SK-N-SH (cell line): ENCODE results near the gene ASZ1. TPM values are rescaled to one million over a fixed set of nuclear protein-coding genes. Genes with fewer than 3 reads are reported as not detected.

ENCODE experiments used
- CTCF ChIA-PET: fragments of 300-600, 350-600 bp; formaldehyde crosslinking; extraction: SDS; loops from one replicate; lab custom pipeline; 2021; lab: Yijun Ruan, JAX
- POLR2A ChIA-PET: fragments of 350-600 bp; sonication (Branson Sonifier 250); formaldehyde crosslinking; extraction: SDS; loops from one replicate; lab custom pipeline; 2020; ENCODE audit warnings: antibody characterized with exemption, inconsistent platforms; lab: Yijun Ruan, JAX
- DNase-seq: peaks from one replicate; pipeline ENCODE4 v3.0.0; 2012
- H2AFZ ChIP-seq: fragments of 200-600 bp; sonication (generic); 2 replicates; pipeline ENCODE4 v1.8.1; 2016; ENCODE audit warnings: antibody characterized with exemption, mild to moderate bottlenecking, low read depth
- H3F3A ChIP-seq: fragments of 200-600 bp; sonication (generic); replicated peaks from 2 replicates; pipeline ENCODE3; 2016; ENCODE audit warnings: antibody characterized with exemption, mild to moderate bottlenecking; ENCODE audit not compliant: insufficient read depth
- H3K27ac ChIP-seq, 2 experiments: fragments of 200-500 bp in 1 of 2; fragments of 200-600 bp in 1 of 2; sonication (Bioruptor generic) in 1 of 2; sonication (generic), shearing (Covaris generic) in 1 of 2; 2 replicates each; pipeline versions ENCODE4 v1.5.1 to v1.6.1; 2014 to 2016; ENCODE audit warnings: low read depth in 2 of 2, inconsistent platforms in 1 of 2, low read length in 1 of 2, mild to moderate bottlenecking in 1 of 2, mixed read lengths in 1 of 2
- H3K27me3 ChIP-seq: fragments of 200-600 bp; sonication (generic), shearing (Covaris generic); 2 replicates; pipeline ENCODE4 v1.6.1; 2016; ENCODE audit warnings: mixed run types; ENCODE audit not compliant: insufficient read depth
- H3K36me3 ChIP-seq, 2 experiments: fragments of 200-500 bp in 1 of 2; fragments of 200-600 bp in 1 of 2; sonication (Bioruptor generic) in 1 of 2; sonication (generic) in 1 of 2; replicated peaks in 1 of 2; 2 replicates each; pipeline versions ENCODE3 to v1.5.1; 2014 to 2016; ENCODE audit warnings: low read length in 1 of 2, mild to moderate bottlenecking in 1 of 2; ENCODE audit not compliant: insufficient read depth in 2 of 2, control insufficient read depth in 1 of 2
- H3K4me1 ChIP-seq, 2 experiments: fragments of 200-500 bp in 1 of 2; fragments of 200-600 bp in 1 of 2; sonication (Bioruptor generic) in 1 of 2; sonication (generic), shearing (Covaris generic) in 1 of 2; 2 replicates each; pipeline versions ENCODE4 v1.5.1 to v1.6.1; 2014 to 2016; ENCODE audit warnings: low read depth in 1 of 2, low read length in 1 of 2, mixed run types in 1 of 2; ENCODE audit not compliant: insufficient read depth in 2 of 2, control insufficient read depth in 1 of 2
- H3K4me2 ChIP-seq: fragments of 200-600 bp; sonication (generic), shearing (Covaris generic); 2 replicates; pipeline ENCODE4 v1.6.1; 2017; ENCODE audit warnings: mixed run types
- H3K4me3 ChIP-seq, 2 experiments: fragments of 200-500 bp in 1 of 2; fragments of 200-600 bp in 1 of 2; sonication (Bioruptor generic) in 1 of 2; sonication (generic), shearing (Covaris generic) in 1 of 2; 2 replicates each; pipeline versions ENCODE4 v1.5.1 to v1.8.1; 2014 to 2016; ENCODE audit warnings: low read depth in 2 of 2, inconsistent platforms in 1 of 2, low read length in 1 of 2, mild to moderate bottlenecking in 1 of 2, mixed read lengths in 1 of 2, moderate library complexity in 1 of 2
- H3K79me2 ChIP-seq: fragments of 200-600 bp; sonication (generic); 2 replicates; pipeline ENCODE4 v1.8.1; 2017; ENCODE audit warnings: mild to moderate bottlenecking; ENCODE audit not compliant: insufficient read depth
- H3K9ac ChIP-seq: fragments of 200-600 bp; sonication (generic); 2 replicates; pipeline ENCODE4 v1.6.1; 2017; ENCODE audit warnings: mixed run types
- H3K9me2 ChIP-seq: fragments of 200-600 bp; sonication (generic); 2 replicates; pipeline ENCODE4 v1.6.1; 2017; ENCODE audit warnings: mixed run types
- H3K9me3 ChIP-seq: fragments of 200-600 bp; sonication (generic); 2 replicates; pipeline ENCODE4 v1.6.1; 2017; ENCODE audit warnings: mixed run types, mild to moderate bottlenecking, moderate library complexity
- H4K20me1 ChIP-seq: fragments of 200-600 bp; sonication (generic); 2 replicates; pipeline ENCODE4 v1.6.1; 2017; ENCODE audit warnings: mild to moderate bottlenecking, mixed run types; ENCODE audit not compliant: insufficient read depth
- FOSL2 ChIP-seq: IDR thresholded peaks from 2 replicates; pipeline ENCODE4 v1.4.0; 2012; ENCODE audit warnings: low read depth, mild to moderate bottlenecking, moderate library complexity, borderline replicate concordance
- FOXJ3 ChIP-seq: sonication (generic); formaldehyde crosslinking; IDR thresholded peaks from 2 replicates; pipeline ENCODE4 v1.5.1; 2020; ENCODE audit warnings: mild to moderate bottlenecking, missing genetic modification reagents
- FOXM1 ChIP-seq: IDR thresholded peaks from 2 replicates; pipeline ENCODE4 v1.4.0; 2012; ENCODE audit warnings: low read depth, mild to moderate bottlenecking
- GABPA ChIP-seq: IDR thresholded peaks from 2 replicates; pipeline ENCODE4 v1.4.0; 2012; ENCODE audit warnings: low read depth, mild to moderate bottlenecking
- JUND ChIP-seq: IDR thresholded peaks from 2 replicates; pipeline ENCODE4 v1.4.0; 2012
- MXI1 ChIP-seq: IDR thresholded peaks from 2 replicates; pipeline ENCODE4 v1.6.1; 2012; ENCODE audit warnings: mild to moderate bottlenecking, low read depth, low read length, improper control_type of control experiment
- NFIC ChIP-seq: IDR thresholded peaks from 2 replicates; pipeline ENCODE4 v1.4.0; 2012; ENCODE audit warnings: borderline replicate concordance
- NRF1 ChIP-seq: IDR thresholded peaks from 2 replicates; pipeline ENCODE4 v1.6.1; 2012; ENCODE audit warnings: low read depth, mild to moderate bottlenecking, low read length
- RCOR1 ChIP-seq: fragments of 150-350 bp; IDR thresholded peaks from 2 replicates; pipeline ENCODE4 v1.6.1; 2017; ENCODE audit warnings: antibody characterized with exemption, low read length
- RFX5 ChIP-seq: IDR thresholded peaks from 2 replicates; pipeline ENCODE4 v1.6.1; 2012; ENCODE audit warnings: mild to moderate bottlenecking, improper control_type of control experiment, low read length
- SIN3A ChIP-seq: IDR thresholded peaks from 2 replicates; pipeline ENCODE4 v1.6.1; 2012; ENCODE audit warnings: low read depth, mild to moderate bottlenecking, low read length, moderate library complexity, borderline replicate concordance
- TAF1 ChIP-seq: IDR thresholded peaks from 2 replicates; pipeline ENCODE4 v1.6.1; 2012; ENCODE audit warnings: low read depth, mild to moderate bottlenecking, low read length, moderate library complexity, borderline replicate concordance
- TCF12 ChIP-seq: IDR thresholded peaks from 2 replicates; pipeline ENCODE4 v1.4.0; 2012
- TEAD4 ChIP-seq: IDR thresholded peaks from 2 replicates; pipeline ENCODE4 v1.4.0; 2012; ENCODE audit warnings: mild to moderate bottlenecking, borderline replicate concordance; ENCODE audit not compliant: insufficient read depth
- WGBS: methylation state at CpG from one replicate; pipeline ENCODE4 v1.1.6; 2017; ENCODE audit warnings: low lambda C conversion rate; 5-methylcytosine and 5-hydroxymethylcytosine counted together
- polyA plus RNA-seq, 3 experiments: library from polyadenylated mRNA; depleted of rRNA; stranded (reverse); fragments of >200 nt; gene quantifications; 2 replicates each; pipeline ENCODE4 v1.2.3, GENCODE V29; 2012
- TF ChIP-seq, protein P1 (sequence below): fragments of 200-600 bp; sonication (generic); IDR thresholded peaks from 2 replicates; pipeline ENCODE4 v1.6.1; 2017; ENCODE audit warnings: antibody characterized with exemption, mild to moderate bottlenecking, moderate library complexity
- TF ChIP-seq, protein P2 (sequence below): IDR thresholded peaks from 2 replicates; pipeline ENCODE4 v1.4.0; 2012; ENCODE audit warnings: low read depth
- TF ChIP-seq, protein P3 (sequence below): IDR thresholded peaks from 2 replicates; pipeline ENCODE4 v1.6.1; 2012; ENCODE audit warnings: mild to moderate bottlenecking, low read depth, low read length, moderate library complexity
- TF ChIP-seq, protein P4 (sequence below): IDR thresholded peaks from 2 replicates; pipeline ENCODE4 v1.4.0; 2012; ENCODE audit warnings: low read depth, borderline replicate concordance
- TF ChIP-seq, protein P5 (sequence below): IDR thresholded peaks from 2 replicates; pipeline ENCODE4 v1.4.0; 2012; ENCODE audit warnings: low read depth, borderline replicate concordance

The ASZ1 gene
- polyA plus RNA-seq, 1 of the 3 experiments (the other 2 are of a cell fraction) = not detected

DNA sequence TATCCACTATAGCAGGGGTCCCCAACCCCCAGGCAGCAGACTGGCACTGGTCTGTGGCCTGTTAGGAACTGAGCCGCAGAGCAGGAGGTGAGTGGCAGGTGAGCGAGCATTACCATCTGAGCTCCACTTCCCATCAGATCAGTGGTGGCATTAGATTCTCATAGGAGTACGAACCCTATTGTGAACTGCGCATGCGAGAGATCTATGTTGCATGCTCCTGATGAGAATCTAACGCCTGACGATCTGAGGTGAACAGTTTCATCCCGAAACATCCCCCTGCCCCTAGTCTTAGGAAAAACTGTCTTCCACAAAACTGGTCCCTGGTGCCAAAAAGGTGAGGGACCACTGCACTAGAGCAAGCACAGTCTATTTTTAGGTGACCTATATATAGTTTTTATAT, 23.6 kb downstream of the ASZ1 start:
- no peak for DNase-seq
- Histone ChIP-seq H3K4me2 (no peak overlapping the region), H3F3A (no peaks in the 10 kb centered on the region), H3K4me1 (no peaks in the 10 kb centered on the region), H3K9ac (no peak overlapping the region), H3K27me3 (peaks cover 22% of the 10 kb centered on the region), H4K20me1 (no peaks in the 10 kb centered on the region), H3K36me3 (no peaks in the 10 kb centered on the region), H3K4me3 (no peak overlapping the region), H2AFZ (no peak overlapping the region), H3K9me2 (no peaks in the 10 kb centered on the region), H3K9me3 (no peaks in the 10 kb centered on the region), H3K27ac (no peak overlapping the region), H3K79me2 (no peaks in the 10 kb centered on the region)
- ChIA-PET POLR2A (no interaction called here), CTCF (no interaction called here)
- WGBS = 29% methylated on average over 8 of the region's 8 CpGs
- TF ChIP-seq JUND = no peak
- TF ChIP-seq, protein P1, sequence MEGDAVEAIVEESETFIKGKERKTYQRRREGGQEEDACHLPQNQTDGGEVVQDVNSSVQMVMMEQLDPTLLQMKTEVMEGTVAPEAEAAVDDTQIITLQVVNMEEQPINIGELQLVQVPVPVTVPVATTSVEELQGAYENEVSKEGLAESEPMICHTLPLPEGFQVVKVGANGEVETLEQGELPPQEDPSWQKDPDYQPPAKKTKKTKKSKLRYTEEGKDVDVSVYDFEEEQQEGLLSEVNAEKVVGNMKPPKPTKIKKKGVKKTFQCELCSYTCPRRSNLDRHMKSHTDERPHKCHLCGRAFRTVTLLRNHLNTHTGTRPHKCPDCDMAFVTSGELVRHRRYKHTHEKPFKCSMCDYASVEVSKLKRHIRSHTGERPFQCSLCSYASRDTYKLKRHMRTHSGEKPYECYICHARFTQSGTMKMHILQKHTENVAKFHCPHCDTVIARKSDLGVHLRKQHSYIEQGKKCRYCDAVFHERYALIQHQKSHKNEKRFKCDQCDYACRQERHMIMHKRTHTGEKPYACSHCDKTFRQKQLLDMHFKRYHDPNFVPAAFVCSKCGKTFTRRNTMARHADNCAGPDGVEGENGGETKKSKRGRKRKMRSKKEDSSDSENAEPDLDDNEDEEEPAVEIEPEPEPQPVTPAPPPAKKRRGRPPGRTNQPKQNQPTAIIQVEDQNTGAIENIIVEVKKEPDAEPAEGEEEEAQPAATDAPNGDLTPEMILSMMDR = no peak
- no peak for TF ChIP-seq TCF12
- no peak for TF ChIP-seq FOSL2
- TF ChIP-seq TAF1 = no peak
- no peak for TF ChIP-seq RCOR1
- TF ChIP-seq, protein P2, sequence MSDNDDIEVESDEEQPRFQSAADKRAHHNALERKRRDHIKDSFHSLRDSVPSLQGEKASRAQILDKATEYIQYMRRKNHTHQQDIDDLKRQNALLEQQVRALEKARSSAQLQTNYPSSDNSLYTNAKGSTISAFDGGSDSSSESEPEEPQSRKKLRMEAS = no peak
- TF ChIP-seq, protein P3, sequence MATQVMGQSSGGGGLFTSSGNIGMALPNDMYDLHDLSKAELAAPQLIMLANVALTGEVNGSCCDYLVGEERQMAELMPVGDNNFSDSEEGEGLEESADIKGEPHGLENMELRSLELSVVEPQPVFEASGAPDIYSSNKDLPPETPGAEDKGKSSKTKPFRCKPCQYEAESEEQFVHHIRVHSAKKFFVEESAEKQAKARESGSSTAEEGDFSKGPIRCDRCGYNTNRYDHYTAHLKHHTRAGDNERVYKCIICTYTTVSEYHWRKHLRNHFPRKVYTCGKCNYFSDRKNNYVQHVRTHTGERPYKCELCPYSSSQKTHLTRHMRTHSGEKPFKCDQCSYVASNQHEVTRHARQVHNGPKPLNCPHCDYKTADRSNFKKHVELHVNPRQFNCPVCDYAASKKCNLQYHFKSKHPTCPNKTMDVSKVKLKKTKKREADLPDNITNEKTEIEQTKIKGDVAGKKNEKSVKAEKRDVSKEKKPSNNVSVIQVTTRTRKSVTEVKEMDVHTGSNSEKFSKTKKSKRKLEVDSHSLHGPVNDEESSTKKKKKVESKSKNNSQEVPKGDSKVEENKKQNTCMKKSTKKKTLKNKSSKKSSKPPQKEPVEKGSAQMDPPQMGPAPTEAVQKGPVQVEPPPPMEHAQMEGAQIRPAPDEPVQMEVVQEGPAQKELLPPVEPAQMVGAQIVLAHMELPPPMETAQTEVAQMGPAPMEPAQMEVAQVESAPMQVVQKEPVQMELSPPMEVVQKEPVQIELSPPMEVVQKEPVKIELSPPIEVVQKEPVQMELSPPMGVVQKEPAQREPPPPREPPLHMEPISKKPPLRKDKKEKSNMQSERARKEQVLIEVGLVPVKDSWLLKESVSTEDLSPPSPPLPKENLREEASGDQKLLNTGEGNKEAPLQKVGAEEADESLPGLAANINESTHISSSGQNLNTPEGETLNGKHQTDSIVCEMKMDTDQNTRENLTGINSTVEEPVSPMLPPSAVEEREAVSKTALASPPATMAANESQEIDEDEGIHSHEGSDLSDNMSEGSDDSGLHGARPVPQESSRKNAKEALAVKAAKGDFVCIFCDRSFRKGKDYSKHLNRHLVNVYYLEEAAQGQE = no peak
- TF ChIP-seq NFIC = no peak

DNA sequence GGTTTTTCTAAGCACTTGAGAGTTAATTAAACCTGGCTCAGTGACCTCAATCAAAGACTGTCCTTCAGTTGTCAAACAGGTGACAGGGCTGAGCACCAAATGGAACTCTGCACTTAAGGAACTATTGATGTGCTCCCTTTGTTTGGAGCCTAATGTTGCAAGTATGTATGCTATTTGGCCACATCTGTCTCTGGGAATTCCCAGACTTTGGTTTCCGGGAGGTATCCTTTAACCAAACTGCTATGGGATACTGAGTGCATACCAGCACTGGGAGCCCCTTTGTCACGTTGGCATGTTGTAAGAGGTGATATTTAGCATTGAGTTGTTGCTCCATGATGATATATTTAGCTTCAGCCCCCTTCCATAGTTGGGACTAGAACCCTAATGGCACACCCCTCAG, 25.2 kb downstream of the ASZ1 start:
- no peak overlapping the region for H3K4me2 ChIP-seq
- H3K27ac ChIP-seq = no peak overlapping the region
- no peaks in the 10 kb centered on the region for H3K9me3 ChIP-seq
- ChIA-PET CTCF (interaction anchor here (2.6 to 3.4 kb wide), 2 partner anchors 30 to 41 kb away, joined by 8 to 11 read pairs; no protein-coding TSS in a partner anchor), POLR2A (no interaction called here)
- H4K20me1 ChIP-seq = no peaks in the 10 kb centered on the region
- no peaks in the 10 kb centered on the region for H3K36me3 ChIP-seq
- no peak for DNase-seq
- H3K79me2 ChIP-seq = no peaks in the 10 kb centered on the region
- no peak overlapping the region for H2AFZ ChIP-seq
- no peaks in the 10 kb centered on the region for H3F3A ChIP-seq
- H3K9ac ChIP-seq = no peak overlapping the region
- TF ChIP-seq RCOR1 (no peak), SIN3A (no peak), FOXM1 (no peak), FOXJ3 (CRISPR knock-in tag) (no peak), NRF1 (no peak), NFIC (no peak), RFX5 (no peak), FOSL2 (no peak), GABPA (no peak), TEAD4 (no peak), MXI1 (no peak)
- TF ChIP-seq, protein P4, sequence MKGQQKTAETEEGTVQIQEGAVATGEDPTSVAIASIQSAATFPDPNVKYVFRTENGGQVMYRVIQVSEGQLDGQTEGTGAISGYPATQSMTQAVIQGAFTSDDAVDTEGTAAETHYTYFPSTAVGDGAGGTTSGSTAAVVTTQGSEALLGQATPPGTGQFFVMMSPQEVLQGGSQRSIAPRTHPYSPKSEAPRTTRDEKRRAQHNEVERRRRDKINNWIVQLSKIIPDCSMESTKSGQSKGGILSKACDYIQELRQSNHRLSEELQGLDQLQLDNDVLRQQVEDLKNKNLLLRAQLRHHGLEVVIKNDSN = no peak
- TF ChIP-seq, protein P5, sequence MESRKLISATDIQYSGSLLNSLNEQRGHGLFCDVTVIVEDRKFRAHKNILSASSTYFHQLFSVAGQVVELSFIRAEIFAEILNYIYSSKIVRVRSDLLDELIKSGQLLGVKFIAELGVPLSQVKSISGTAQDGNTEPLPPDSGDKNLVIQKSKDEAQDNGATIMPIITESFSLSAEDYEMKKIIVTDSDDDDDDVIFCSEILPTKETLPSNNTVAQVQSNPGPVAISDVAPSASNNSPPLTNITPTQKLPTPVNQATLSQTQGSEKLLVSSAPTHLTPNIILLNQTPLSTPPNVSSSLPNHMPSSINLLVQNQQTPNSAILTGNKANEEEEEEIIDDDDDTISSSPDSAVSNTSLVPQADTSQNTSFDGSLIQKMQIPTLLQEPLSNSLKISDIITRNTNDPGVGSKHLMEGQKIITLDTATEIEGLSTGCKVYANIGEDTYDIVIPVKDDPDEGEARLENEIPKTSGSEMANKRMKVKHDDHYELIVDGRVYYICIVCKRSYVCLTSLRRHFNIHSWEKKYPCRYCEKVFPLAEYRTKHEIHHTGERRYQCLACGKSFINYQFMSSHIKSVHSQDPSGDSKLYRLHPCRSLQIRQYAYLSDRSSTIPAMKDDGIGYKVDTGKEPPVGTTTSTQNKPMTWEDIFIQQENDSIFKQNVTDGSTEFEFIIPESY = no peak
- TF ChIP-seq, all 33 proteins: peak for 0
- no peak overlapping the region for H3K4me3 ChIP-seq
- no peaks in the 10 kb centered on the region for H3K4me1 ChIP-seq
- H3K27me3 ChIP-seq = peaks cover 35% of the 10 kb centered on the region
- 15% methylated on average over 2 of the region's 2 CpGs for WGBS
- H3K9me2 ChIP-seq = no peaks in the 10 kb centered on the region
